Measurements from ENCODE around the gene CKS1B. TPM values are rescaled to one million over a fixed set of nuclear protein-coding genes. Genes with fewer than 3 reads are reported as not detected.

The CKS1B gene
- total RNA-seq, 2 donors from 2014 or later = 9.3 to 9.4 TPM

DNA sequence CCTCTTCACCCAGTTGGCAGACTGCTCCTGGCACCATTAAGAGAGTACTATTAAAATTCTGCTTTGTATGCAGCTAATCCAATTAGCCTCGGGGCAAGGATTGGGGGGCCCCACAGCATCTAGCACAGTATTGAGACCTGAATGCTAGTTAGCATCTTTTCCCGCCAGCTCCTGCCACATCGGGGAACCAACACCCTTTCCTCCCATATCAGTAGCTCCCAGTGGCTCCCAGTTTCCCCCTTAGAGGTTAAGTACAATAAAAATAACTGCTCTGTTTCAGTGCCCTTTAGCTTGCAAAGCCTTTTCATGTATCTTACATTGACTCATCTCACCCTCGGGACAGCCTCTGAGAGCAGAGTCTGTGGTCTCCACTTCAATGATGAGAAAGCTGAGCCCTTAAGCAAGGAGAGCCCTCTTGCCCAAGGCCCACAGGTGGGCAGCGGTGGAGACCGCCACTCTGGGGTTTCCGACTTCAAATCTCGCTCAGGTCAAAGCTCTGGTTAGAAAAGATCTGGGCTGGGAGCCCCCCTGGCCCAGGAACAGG is 33.8 kb upstream of the CKS1B start:
- ATAC-seq = no peak
- Mint-ChIP-seq H3K4me1 (peaks cover 77% of the 10 kb centered on the region), H3K4me3 (peak overlapping the region; percentile 99), H3K27me3 (no peaks in the 10 kb centered on the region), H3K36me3 (ENCODE audit: low read depth) (peaks cover 4% of the 10 kb centered on the region), H3K27ac (peak overlapping the region; percentile 100)
- no peak for DNase-seq
- H3K9me3 ChIP-seq (ENCODE audit: control insufficient read depth, low read length, poor library complexity, severe bottlenecking) = no peaks in the 10 kb centered on the region

DNA sequence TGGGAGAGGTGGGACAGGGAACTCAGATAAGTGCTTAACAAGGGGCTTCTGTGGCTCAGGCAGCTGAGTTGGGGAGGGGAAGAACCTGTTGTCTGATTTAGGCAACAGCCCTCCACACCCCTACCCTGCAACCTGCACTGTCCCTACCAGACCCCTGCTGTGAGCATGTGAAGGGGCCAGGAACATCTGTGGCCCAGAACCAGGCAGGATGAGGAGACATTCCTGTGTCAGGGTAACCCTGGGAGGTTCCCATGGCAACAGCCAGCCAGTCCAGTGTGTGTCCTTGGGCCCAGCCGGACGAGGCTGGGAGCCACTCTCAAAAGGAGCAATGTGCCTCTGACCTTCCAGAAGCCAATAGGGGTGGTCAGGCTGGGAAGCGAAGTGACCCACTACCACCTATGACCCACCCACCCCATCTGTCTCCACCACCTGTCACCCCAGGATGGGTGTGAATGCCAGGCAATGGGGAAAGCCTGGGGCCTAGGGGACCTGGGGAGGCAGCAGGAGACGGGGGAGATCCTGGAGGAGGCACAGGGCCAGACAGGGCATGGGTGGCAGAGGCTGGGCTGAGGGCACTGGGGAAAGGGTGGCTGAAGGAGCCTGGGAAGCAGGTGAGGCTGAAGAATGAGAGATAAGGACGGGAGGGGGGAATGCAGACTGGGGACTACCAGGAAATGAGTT is 33.0 kb upstream of the CKS1B start:
- H3K9me3 ChIP-seq (ENCODE audit: control insufficient read depth, low read length, poor library complexity, severe bottlenecking) = no peaks in the 10 kb centered on the region
- H3K27ac Mint-ChIP-seq = peak overlapping the region; percentile 100
- ATAC-seq (no peak), DNase-seq (no peak)
- H3K4me1 Mint-ChIP-seq = peaks cover 81% of the 10 kb centered on the region
- no peaks in the 10 kb centered on the region for H3K27me3 Mint-ChIP-seq
- H3K4me3 Mint-ChIP-seq = peak overlapping the region; percentile 99
- H3K36me3 Mint-ChIP-seq (ENCODE audit: low read depth) = peaks cover 8% of the 10 kb centered on the region

DNA sequence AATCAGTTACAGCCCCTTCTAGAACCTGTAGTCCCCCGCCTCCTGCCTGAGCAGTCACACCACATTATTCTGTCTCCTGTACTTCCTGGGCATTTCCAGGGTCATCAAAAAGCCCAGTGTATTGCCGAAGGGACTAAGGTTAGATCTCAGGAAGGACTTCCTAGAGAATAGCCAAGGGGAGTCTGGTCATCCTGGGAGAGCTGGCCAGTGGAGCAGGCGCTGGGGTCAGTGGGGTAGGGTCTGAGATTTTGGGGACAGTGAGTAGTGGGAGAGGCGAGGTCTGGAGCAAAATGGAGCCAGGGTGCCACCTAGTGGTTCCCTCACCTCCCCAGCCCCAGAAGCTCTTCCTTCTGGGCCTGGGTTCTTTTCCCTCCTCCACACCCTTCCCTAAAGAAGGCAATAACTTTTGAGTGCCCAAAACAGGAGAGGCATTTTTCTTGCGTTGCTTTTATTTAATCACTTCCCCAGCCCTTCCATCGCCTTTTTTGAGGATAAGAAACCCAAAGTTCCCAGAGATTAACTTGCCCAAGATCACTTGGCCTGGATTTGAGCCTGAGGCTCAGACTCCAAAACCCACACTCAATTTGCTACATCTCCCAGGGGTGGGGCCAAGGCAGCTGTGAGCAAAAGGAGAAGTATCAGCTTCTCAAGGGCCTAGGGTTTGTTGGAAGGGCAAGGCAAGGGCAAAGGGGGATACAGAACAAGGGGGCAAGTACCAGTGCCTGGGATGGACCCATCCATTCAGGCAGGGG is 30.7 kb upstream of the CKS1B start:
- ATAC-seq = peak; percentile 22
- peak overlapping the region; percentile 100 for H3K27ac Mint-ChIP-seq
- DNase-seq = no peak
- no peaks in the 10 kb centered on the region for H3K27me3 Mint-ChIP-seq
- peak overlapping the region; percentile 99 for H3K4me3 Mint-ChIP-seq
- peaks cover 7% of the 10 kb centered on the region for H3K36me3 Mint-ChIP-seq (ENCODE audit: low read depth)
- H3K9me3 ChIP-seq (ENCODE audit: control insufficient read depth, low read length, poor library complexity, severe bottlenecking) = no peaks in the 10 kb centered on the region
- H3K4me1 Mint-ChIP-seq = peaks cover 68% of the 10 kb centered on the region

DNA sequence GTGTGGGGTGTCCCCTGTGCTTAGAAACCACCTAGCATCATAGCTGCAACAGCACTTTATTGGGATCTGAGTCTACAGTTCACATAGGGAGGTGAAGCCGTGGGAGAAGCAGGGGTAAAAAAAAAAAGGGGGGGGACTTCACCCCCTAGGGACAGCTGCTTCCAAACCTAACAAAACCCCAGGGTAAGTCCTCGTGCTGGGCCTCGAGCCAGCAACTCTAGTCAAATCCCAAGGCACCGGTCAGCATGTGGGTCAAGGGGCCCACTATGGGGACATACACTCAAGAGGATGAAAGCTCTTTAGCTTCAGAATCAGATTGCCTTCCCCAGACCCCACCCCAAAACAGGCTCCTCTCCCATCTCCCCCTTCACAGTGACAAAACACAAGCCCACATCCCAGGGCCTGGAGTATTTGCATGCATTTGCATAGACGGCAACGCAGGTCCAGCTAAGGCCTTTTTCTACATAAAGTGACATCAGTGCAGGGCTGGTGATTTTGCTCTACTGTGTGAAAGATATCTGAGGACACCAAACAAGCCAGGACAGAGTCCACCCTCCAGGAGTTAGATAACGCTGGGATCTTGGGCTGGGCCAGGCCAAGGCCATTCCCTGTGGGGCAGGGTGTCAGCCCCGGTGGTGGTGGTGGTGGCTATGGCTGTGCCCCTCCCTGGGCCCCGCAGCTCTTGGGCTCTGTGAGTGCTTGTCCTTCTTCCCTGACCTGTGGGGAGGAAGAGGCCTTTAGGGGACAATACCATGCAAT is 29.9 kb upstream of the CKS1B start:
- Mint-ChIP-seq H3K36me3 (ENCODE audit: low read depth) (peaks cover 7% of the 10 kb centered on the region), H3K4me3 (peak overlapping the region; percentile 99), H3K27ac (peak overlapping the region; percentile 100), H3K4me1 (peaks cover 64% of the 10 kb centered on the region), H3K27me3 (no peaks in the 10 kb centered on the region)
- no peak for DNase-seq
- ATAC-seq = no peak
- H3K9me3 ChIP-seq (ENCODE audit: control insufficient read depth, low read length, poor library complexity, severe bottlenecking) = no peaks in the 10 kb centered on the region

DNA sequence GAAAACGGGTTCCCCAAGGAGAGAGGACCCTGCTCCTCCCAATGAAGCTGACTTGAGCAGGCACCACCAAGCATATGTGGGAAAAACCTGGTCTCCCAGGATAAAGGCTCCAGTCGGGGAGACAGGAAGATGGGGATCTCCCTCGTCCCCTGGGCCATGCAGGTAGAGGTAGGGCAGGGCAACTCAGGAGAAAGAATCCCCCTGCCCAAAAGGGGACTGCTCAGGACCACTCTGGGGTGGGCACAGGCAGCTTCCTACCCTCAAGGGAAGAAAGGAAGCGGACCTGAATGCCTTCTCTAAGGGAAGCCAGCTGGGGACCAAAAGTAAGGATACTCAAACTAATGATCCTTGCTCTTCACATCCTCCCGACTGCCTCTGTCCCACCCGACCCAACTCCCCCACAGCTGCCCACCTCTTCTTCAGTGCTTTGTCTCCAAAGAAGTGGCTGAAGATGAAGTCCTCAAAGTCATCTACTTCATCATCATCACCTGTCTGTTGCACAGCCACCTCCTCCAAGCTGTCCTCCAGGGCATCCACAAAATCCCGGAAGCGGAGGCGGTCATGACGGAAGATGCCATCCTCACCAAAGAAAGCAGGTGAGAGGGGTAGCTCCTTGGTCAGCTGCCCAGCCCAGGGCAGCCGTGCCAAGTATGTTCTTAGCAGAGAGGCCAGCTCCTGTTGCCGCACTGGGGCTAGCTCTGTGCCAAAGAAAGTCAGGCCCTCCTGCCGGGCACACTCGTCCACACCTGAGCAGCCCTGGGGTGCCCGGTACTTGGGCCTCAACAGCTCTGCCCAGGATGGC is 29.1 kb upstream of the CKS1B start:
- H3K4me1 Mint-ChIP-seq = peaks cover 60% of the 10 kb centered on the region
- no peak for DNase-seq
- H3K4me3 Mint-ChIP-seq = peak overlapping the region; percentile 99

DNA sequence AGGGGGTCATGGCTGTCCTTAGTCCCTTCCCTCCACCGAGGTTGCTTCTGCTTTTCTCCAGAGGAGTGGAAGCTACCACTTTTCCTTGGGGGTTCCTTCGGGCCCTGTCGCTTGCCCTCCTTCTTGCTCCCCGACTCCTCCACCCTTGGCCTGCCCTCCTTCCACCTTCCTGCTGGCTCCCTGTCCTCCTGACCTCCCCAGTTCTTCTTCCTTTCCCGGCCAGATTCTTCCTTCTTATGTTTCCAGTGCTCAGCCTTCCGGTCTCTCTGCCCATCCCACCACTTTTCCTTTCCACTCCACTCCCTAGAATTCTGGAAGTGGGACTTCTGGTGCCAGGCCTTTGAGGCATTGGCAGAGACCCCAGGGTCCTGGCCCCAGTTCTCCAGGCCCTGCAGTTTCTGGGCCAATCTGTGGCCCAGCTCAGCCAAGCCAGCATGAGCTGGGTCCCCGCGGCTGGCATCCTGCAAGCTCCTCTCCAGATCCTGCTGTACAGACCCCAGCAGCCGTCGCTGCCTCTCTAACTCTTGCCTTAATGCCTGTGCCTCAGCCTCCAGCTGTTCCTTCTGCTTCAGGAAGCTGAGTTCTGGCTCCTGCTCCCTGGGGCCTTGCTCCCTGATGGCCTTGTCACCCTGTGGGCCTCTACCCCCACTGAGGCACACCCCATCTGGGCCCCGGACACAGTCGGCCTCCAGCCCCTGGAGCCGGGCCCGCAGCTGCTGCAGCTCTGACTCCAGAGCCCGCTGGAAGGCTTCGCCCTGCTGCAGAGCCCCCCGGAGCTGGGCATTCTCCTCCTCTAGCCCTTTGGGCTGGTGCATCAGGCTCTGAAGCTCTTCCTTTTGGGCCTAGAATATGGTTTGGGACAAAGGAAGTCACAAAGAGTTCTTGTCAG is 28.3 kb upstream of the CKS1B start:
- peaks cover 10% of the 10 kb centered on the region for H3K36me3 Mint-ChIP-seq (ENCODE audit: low read depth)
- no peak for DNase-seq
- H3K4me3 Mint-ChIP-seq = peak overlapping the region; percentile 86
- no peaks in the 10 kb centered on the region for H3K27me3 Mint-ChIP-seq
- no peak for ATAC-seq
- peaks cover 59% of the 10 kb centered on the region for H3K4me1 Mint-ChIP-seq
- peak overlapping the region; percentile 100 for H3K27ac Mint-ChIP-seq
- H3K9me3 ChIP-seq (ENCODE audit: control insufficient read depth, low read length, poor library complexity, severe bottlenecking) = no peaks in the 10 kb centered on the region

More for the DNA sequence above, 29.1 kb upstream of the CKS1B start:
- Mint-ChIP-seq H3K36me3 (ENCODE audit: low read depth) (peaks cover 7% of the 10 kb centered on the region), H3K27me3 (no peaks in the 10 kb centered on the region), H3K27ac (peak overlapping the region; percentile 100)
- no peak for ATAC-seq
- no peaks in the 10 kb centered on the region for H3K9me3 ChIP-seq (ENCODE audit: control insufficient read depth, low read length, poor library complexity, severe bottlenecking)

DNA sequence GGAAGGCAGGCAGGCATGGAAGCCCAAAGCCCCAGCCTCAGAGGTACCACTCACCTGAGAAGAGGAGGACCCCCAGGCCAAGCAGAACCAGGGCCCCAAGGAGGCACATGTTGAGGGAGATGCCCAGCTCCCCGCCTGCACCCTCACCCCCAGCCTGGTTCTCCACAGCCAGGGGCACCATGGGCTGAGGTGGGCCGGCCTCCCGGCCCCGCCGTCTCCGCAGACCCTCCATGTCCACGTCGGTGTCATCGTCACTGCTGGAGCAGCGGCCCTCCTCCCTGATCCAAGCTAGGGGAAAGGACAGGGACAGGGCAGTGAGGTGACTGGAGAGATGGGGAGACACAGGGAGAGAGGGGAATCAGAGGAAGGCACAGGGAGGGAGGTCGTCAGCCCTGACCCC is 26.4 kb upstream of the CKS1B start:
- Mint-ChIP-seq H3K27ac (peak overlapping the region; percentile 100), H3K4me3 (peak overlapping the region; percentile 83), H3K27me3 (no peaks in the 10 kb centered on the region), H3K4me1 (peaks cover 57% of the 10 kb centered on the region), H3K36me3 (ENCODE audit: low read depth) (peaks cover 15% of the 10 kb centered on the region)
- no peaks in the 10 kb centered on the region for H3K9me3 ChIP-seq (ENCODE audit: control insufficient read depth, low read length, poor library complexity, severe bottlenecking)
- DNase-seq (no peak), ATAC-seq (no peak)

DNA sequence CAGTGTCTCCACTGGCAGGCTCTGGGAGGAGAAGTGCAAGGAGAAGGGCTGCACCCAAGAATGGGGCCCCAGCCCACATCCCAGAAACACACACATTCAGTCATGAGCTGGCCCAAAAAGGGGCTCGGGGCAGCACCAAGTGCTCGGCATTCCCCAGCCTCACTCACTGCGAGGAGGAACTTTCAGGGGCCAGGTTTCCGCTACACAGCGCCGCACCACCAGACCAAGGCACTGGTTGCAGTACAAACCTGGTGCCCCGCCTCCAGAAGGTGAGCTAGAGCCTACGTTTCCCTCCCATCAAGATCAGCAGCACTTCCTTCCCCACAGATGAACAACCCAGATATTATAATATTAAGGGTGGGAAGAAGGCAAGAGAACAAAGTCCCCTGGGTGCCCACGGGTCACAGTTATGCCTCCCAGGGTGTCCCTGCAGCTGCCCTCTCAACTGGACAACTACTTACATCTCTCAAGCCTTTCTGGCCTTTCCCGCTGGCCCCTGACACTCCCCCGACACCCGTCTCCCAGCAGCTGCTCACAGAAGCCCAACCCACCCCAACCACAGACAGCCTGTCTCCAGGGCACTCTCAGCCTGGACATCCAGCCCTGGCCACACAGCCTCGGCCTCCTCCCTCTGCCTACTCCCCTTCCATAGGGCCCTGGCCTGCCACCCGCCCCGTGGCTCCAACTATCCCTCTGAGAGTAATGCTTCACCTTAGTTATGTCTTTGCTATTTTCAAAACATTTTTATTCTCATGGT is 22.4 kb upstream of the CKS1B start:
- Mint-ChIP-seq H3K36me3 (ENCODE audit: low read depth) (peaks cover 12% of the 10 kb centered on the region), H3K4me1 (peaks cover 64% of the 10 kb centered on the region), H3K27ac (peak overlapping the region; percentile 100), H3K4me3 (peak overlapping the region; percentile 99), H3K27me3 (no peaks in the 10 kb centered on the region)
- DNase-seq (peak; percentile 64 to 71 (median 64)), ATAC-seq (peak; percentile 46)
- no peaks in the 10 kb centered on the region for H3K9me3 ChIP-seq (ENCODE audit: control insufficient read depth, low read length, poor library complexity, severe bottlenecking)

DNA sequence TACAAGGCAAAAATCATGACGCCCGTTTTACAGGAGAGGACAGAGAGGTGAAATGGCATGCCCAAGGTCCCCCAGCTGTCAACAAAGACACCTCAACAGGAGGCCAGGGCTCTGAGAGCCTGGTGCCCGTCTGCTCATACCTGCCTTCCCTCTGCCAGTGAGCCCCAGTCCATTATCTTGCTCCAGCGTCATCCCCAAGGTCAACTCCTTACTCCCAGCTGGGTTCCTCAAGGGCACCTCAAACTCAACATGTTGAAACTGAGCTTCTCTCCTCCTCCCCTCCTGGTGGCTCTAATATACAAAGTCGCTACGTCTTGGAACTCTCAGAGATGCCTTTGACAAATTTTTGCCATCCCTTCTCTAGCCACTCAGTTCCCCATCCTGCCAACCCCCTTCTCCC is 21.8 kb upstream of the CKS1B start:
- peak overlapping the region; percentile 99 for H3K4me3 Mint-ChIP-seq
- peaks cover 12% of the 10 kb centered on the region for H3K36me3 Mint-ChIP-seq (ENCODE audit: low read depth)

DNA sequence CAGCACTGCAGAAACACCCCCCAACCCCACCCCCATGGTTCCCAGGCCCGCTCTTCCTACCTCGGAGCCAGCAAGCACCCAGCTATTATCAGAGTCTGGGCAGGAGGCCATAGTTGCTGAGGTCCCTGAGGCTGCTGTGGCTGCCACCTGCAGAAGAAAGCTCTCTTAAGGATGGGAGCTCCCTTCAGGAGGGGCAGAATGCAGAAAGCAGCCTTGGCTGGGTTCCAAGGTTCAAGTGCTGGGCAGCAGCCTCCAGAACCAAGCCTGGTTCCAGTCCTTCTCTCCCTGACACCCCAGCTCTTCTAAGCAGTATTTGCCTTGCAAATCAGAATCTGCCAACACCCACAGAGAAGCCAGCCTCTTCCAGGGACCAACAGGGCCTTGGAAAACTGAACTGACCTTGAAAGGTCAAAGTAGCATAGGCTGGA is 20.9 kb upstream of the CKS1B start:
- no peaks in the 10 kb centered on the region for H3K9me3 ChIP-seq (ENCODE audit: control insufficient read depth, low read length, poor library complexity, severe bottlenecking)
- peak overlapping the region; percentile 99 for H3K4me3 Mint-ChIP-seq
- peaks cover 58% of the 10 kb centered on the region for H3K4me1 Mint-ChIP-seq
- H3K36me3 Mint-ChIP-seq (ENCODE audit: low read depth) = peaks cover 12% of the 10 kb centered on the region
- peak overlapping the region; percentile 100 for H3K27ac Mint-ChIP-seq
- no peaks in the 10 kb centered on the region for H3K27me3 Mint-ChIP-seq
- no peak for DNase-seq
- no peak for ATAC-seq

More for the DNA sequence above, 21.8 kb upstream of the CKS1B start:
- DNase-seq (no peak), ATAC-seq (no peak)
- Mint-ChIP-seq H3K27ac (peak overlapping the region; percentile 100), H3K4me1 (peaks cover 62% of the 10 kb centered on the region), H3K27me3 (no peaks in the 10 kb centered on the region)
- no peaks in the 10 kb centered on the region for H3K9me3 ChIP-seq (ENCODE audit: control insufficient read depth, low read length, poor library complexity, severe bottlenecking)

DNA sequence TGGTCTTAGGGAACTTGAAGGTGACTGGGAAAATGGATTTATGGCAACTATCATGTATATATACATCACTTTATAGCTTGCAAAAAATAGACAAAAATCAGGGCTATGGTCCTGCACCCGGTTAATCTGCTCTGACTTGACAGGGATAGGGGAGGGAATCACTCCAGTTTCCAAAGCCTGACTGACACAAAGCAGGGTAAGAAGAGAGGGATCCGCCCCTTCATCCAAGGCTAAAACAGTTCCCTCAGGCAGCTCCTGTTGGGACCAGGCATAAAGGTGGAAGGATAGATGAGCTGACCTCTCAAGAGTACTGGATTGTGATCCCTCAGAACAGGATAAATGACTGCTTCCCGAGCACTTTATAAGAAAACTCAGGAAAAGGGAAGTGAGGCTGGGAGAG is 19.9 kb upstream of the CKS1B start:
- DNase-seq = no peak
- no peak for ATAC-seq
- Mint-ChIP-seq H3K27ac (peak overlapping the region; percentile 100), H3K4me1 (peaks cover 60% of the 10 kb centered on the region), H3K36me3 (ENCODE audit: low read depth) (peaks cover 12% of the 10 kb centered on the region), H3K27me3 (no peaks in the 10 kb centered on the region), H3K4me3 (peak overlapping the region; percentile 99)
- no peaks in the 10 kb centered on the region for H3K9me3 ChIP-seq (ENCODE audit: control insufficient read depth, low read length, poor library complexity, severe bottlenecking)
